Adrenal gland (tissue), 12 donors: ENCODE results near the gene ADCY5. TPM values are rescaled to one million over a fixed set of nuclear protein-coding genes. Genes with fewer than 3 reads are reported as not detected.

Experiments
- DNase-seq, 7 donors: peaks; one replicate each; pipeline ENCODE4 v3.0.0-alpha.2; 2019 to 2020
- H3K27ac ChIP-seq, 5 donors: fragments of 200-600 bp; sonication (generic) in 4 of 5; 1 replicate in 3 of 5; 2 replicates in 2 of 5; pipeline versions ENCODE4 v1.5.1 to v1.8.0; 2016 to 2020; ENCODE audit warnings: mild to moderate bottlenecking in 1 of 5
- H3K27me3 ChIP-seq: fragments of 200-600 bp; 2 replicates; pipeline ENCODE4 v1.8.0; 2021
- H3K36me3 ChIP-seq, 2 donors: fragments of 200-600 bp; replicated peaks in 1 of 2; 1 replicate in 1 of 2; 2 replicates in 1 of 2; pipeline versions ENCODE4 v1.5.1 to v1.8.0; 2018 to 2022
- H3K4me1 ChIP-seq, 2 donors: fragments of 200-600 bp; replicated peaks in 1 of 2; 1 replicate in 1 of 2; 2 replicates in 1 of 2; pipeline versions ENCODE4 v1.5.1 to v1.8.0; 2018 to 2021
- H3K4me3 ChIP-seq, 4 donors: fragments of 200-600 bp; sonication (generic) in 3 of 4; one replicate each; pipeline ENCODE4 v1.5.1; 2016 to 2018
- H3K9me3 ChIP-seq, 3 donors: fragments of 200-600 bp; sonication (generic) in 1 of 3; replicated peaks in 1 of 3; 1 replicate in 2 of 3; 2 replicates in 1 of 3; pipeline versions ENCODE4 v1.5.1 to v1.8.0; 2016 to 2021
- POLR2A ChIP-seq, 2 donors: fragments of 450-650 bp; IDR thresholded peaks; one replicate each; pipeline ENCODE4 v1.6.1; 2017; ENCODE audit warnings: antibody characterized with exemption in 2 of 2, mild to moderate bottlenecking in 2 of 2, moderate library complexity in 1 of 2
- WGBS, 4 donors: extraction: QIAGEN DNeasy Blood & Tissue Kit in 2 of 4; methylation state at CpG; one replicate each; pipeline versions ENCODE4 v1.1.5 to v1.1.7; 2013 to 2017; 5-methylcytosine and 5-hydroxymethylcytosine counted together
- intact Hi-C, 2 donors: fragments of 100-400 bp; cut with DNase I; formaldehyde crosslinking; loops; one replicate each; pipeline versions ENCODE4 v1.14.1 to v1.15.0; 2022 to 2023
- polyA plus RNA-seq, 3 donors: library from polyadenylated mRNA; stranded (reverse); fragments of 200-250 nt in 2 of 3; fragments of 350-450 nt in 1 of 3; fragmentation: Illumina TruSeq in 1 of 3; extraction: RNeasy Lipid Tissue Mini Kit (QIAGEN cat#74804) in 1 of 3; gene quantifications; one replicate each; pipeline ENCODE4 v1.2.3, GENCODE V29; 2013 to 2014
- total RNA-seq, 9 donors: library from RNA; depleted of rRNA in 4 of 9; stranded (reverse); fragments of >200 nt in 4 of 9; fragments of 120-200 nt in 1 of 9; fragmentation: NEBNext Ultra II Directional in 1 of 9; extraction: Animal tissue kit (Norgen Biotek cat#: 25700) in 1 of 9; gene quantifications; one replicate each; pipeline versions ENCODE4 v1.1.0 to v1.2.4, GENCODE V29; 2013 to 2023
- TF ChIP-seq, protein P1 (sequence below), 6 experiments: fragments of 450-650 bp in 4 of 6; fragments of 200-600 bp in 2 of 6; sonication (generic) in 1 of 6; IDR thresholded peaks; 1 replicate in 5 of 6; 2 replicates in 1 of 6; pipeline versions ENCODE4 v1.5.1 to v1.8.0; 2016 to 2021; ENCODE audit warnings: antibody characterized with exemption in 6 of 6, mild to moderate bottlenecking in 2 of 6, moderate library complexity in 1 of 6
- donor health status: healthy with polysubstance abuse.
- donor health status: Bipolar disorder and iron deficiency.
- donor health status: DM: yes; HTN: yes; CAD: no.
- donor health status: DM: no; HTN: no; CAD: no.
- donor health status: DM: no; HTN: no; CAD: no.
- donor health status: DM: yes; HTN: yes; CAD: no.

Gene ADCY5
- total and polyA plus RNA-seq, 12 donors = 1.2 to 12.4 (median 4.4) TPM

DNA sequence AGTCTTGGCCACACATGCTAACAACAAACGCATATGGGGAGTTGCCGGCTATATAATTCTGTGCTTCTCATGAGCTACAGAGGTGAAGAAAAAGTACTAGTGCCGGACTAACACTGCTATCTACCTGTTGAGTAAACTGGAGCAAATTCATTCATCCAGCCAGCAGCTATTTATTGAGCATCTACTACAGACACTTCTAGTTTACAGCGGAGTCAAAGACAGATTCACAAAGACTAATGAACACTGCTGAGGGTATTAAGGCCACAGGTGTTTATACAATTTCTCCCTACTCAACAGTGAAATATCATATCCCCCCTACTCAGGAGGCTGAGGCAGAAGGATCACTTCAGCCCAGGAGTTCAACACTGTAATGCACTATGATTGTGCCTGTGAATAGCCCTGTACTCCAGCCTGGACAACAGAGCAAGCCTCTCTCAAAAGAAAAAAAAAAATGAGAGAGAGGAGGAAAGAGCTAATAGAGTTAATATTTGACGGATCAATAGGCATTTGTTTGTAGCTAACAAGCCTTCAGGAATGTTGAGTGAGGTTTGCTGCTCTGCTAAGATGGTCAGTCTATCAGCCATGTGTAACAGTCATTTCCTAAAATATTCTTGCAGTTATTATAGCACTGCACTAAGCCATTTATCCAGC lies 17.8 kb downstream of the ADCY5 start:
- Histone ChIP-seq H3K36me3 (no peaks in the 10 kb centered on the region), H3K9me3 (no peaks in the 10 kb centered on the region), H3K27me3 (no peaks in the 10 kb centered on the region), H3K4me3 (no peak overlapping the region), H3K4me1 (no peaks in the 10 kb centered on the region), H3K27ac (no peak overlapping the region)
- intact Hi-C loops = no loop called here
- 91 to 98% (median 95%) methylated on average over 5 of the region's 5 CpGs for WGBS, 4 donors
- DNase-seq = no peak
- TF ChIP-seq, protein P1, sequence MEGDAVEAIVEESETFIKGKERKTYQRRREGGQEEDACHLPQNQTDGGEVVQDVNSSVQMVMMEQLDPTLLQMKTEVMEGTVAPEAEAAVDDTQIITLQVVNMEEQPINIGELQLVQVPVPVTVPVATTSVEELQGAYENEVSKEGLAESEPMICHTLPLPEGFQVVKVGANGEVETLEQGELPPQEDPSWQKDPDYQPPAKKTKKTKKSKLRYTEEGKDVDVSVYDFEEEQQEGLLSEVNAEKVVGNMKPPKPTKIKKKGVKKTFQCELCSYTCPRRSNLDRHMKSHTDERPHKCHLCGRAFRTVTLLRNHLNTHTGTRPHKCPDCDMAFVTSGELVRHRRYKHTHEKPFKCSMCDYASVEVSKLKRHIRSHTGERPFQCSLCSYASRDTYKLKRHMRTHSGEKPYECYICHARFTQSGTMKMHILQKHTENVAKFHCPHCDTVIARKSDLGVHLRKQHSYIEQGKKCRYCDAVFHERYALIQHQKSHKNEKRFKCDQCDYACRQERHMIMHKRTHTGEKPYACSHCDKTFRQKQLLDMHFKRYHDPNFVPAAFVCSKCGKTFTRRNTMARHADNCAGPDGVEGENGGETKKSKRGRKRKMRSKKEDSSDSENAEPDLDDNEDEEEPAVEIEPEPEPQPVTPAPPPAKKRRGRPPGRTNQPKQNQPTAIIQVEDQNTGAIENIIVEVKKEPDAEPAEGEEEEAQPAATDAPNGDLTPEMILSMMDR (IDR thresholded peaks at IDR 0.05) = no peak
- no peak for TF ChIP-seq POLR2A (IDR thresholded peaks at IDR 0.05)

DNA sequence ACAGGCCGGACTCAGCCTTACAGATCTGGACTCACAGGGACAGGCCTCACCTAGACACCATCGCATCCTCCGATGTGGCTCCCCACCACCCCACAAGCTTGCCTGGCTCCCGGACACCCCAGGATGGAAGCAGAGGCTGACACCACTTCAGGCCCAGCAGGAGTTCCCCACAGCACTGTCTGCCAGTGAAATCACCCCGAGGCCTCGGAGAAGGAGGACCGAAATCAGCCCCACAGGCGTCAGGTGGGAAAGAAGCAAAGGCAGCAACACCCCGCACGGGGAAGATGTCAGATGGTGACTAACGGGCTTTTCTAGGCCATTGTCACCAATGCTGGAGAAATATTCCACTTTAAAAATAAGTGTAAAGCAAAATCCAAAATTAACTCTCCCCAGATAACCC lies 18.6 kb downstream of the ADCY5 start:
- Histone ChIP-seq H3K27ac (no peak overlapping the region), H3K36me3 (no peaks in the 10 kb centered on the region), H3K4me1 (peaks cover under 1% of the 10 kb centered on the region in 2 donors), H3K4me3 (no peak overlapping the region), H3K9me3 (no peaks in the 10 kb centered on the region), H3K27me3 (no peaks in the 10 kb centered on the region)
- WGBS, 4 donors = 87 to 96% (median 93%) methylated on average over 11 of the region's 11 CpGs
- TF ChIP-seq, protein P1 (IDR thresholded peaks at IDR 0.05) = no peak
- TF ChIP-seq POLR2A (IDR thresholded peaks at IDR 0.05) = no peak
- no peak for DNase-seq
- intact Hi-C loops = no loop called here

DNA sequence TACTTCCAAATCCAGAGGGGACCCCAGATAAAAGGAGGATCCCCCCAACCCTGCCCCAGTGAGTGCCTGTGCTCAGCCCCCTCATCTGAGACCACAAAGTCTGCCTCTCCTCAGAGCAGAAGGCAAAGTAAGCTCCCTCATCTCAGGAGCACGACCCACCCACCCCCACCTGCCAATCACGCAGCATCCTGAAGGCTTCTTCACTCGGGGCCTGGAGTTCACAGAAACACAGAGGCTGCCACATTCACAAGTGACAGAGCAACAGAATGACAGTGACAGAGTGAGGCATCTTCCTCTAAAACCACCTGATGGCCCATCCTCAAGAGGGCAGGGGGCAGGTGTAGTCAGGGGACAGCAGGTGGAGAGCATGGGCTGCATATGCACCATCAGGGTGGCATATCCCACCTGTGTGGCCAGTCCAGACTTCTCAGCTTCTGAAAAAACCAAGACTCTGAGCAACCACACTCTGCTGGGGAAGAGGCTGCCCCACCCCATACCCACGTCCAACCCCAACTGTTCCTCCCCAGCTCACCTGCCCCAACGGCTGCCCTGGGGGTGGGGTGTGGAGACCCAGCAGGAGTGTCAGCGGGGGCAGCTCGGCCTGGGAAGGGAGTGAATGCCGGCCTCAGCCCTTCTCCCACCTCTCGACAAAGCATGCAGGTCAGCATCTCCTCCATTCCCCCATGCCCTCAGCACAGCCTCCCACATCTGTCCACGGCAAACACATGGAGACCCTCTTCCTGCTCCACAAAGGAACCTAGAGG lies 19.3 kb downstream of the ADCY5 start:
- no peak for TF ChIP-seq POLR2A (IDR thresholded peaks at IDR 0.05)
- TF ChIP-seq, protein P1 (IDR thresholded peaks at IDR 0.05) = no peak
- H3K27me3 ChIP-seq = no peaks in the 10 kb centered on the region
- H3K27ac ChIP-seq = no peak overlapping the region
- no peak overlapping the region for H3K4me3 ChIP-seq
- peaks cover 8% of the 10 kb centered on the region in 2 donors for H3K4me1 ChIP-seq
- H3K36me3 ChIP-seq = no peaks in the 10 kb centered on the region
- intact Hi-C loops = no loop called here
- no peaks in the 10 kb centered on the region for H3K9me3 ChIP-seq
- WGBS, 4 donors = 79 to 96% (median 83%) methylated on average over 7 to 10 of the region's 10 CpGs
- no peak for DNase-seq

DNA sequence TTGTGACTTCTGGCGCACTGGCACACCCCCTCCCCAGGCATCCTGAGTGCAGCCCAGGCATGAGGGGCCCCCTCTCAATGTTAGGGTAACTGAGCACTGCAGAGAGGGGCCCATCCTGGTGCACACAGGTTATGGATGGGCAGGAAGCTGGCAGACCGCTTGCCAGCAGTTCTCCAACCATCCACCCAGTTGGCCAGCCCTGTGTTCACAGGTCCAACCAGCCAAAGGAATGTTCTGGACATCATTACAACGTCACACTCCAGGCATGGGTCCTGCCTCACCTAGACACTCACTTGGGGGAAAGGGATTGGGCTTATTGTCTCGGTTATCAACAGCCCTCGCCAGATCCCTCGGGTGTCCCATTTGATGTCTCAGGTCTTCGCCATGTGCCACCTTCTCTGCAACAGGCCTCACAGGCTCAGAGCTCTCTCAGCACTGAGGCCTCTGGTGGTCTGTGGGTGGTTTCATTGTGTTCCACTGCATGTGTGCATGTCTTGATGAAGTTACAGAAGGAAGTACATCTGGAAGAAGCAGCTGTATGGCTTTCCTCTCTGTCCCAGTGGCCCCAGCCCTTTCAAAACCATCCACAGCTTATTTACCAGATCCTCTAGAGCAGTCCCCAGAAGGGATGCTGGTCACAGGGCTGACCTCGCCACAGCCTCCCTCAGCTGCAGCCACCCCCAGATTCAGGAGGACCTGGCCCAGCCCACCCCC lies 23.7 kb downstream of the ADCY5 start:
- Histone ChIP-seq H3K27me3 (no peaks in the 10 kb centered on the region), H3K4me3 (no peak overlapping the region), H3K27ac (peak overlapping the region in 1 of 5 donors; percentile 25), H3K36me3 (no peaks in the 10 kb centered on the region), H3K4me1 (peaks cover 16 to 38% of the 10 kb centered on the region in 2 donors), H3K9me3 (no peaks in the 10 kb centered on the region)
- TF ChIP-seq, protein P1 (IDR thresholded peaks at IDR 0.05) = no peak
- no peak for TF ChIP-seq POLR2A (IDR thresholded peaks at IDR 0.05)
- DNase-seq = peak in 1 of 7 donors; percentile 32
- 69 to 72% (median 71%) methylated on average over 6 to 8 of the region's 8 CpGs for WGBS, 4 donors
- intact Hi-C loops = no loop called here
